ENCODE results near the gene DEFB131B.
"Not testable (repeated sequence)": the region's sequence is repeated elsewhere in the genome, so short reads cannot be mapped to it uniquely, and the experiment has no call there.

Gene DEFB131B

GRCh38 chr11:71911321-71911985 is 33.2 kb downstream of the DEFB131B start:
- DNase-seq (ENCODE audit: low read depth) = not testable (repeated sequence)

DNA sequence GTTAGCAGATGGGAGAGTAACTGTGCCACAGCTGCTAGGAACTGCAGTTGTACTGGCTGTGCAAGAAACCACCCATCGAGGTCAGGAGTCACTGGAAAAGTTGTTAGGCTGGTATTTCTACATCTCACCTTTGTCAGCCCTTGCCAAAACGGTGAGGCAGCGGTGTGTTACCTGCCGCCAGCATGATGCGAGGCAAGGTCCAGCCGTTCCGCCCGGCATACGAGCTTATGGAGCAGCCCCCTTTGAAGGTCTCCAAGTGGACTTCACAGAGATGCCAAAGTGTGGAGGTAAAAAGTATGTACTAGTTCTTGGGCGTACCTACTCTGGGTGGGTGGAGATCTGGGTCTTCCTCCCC is 33.7 kb downstream of the DEFB131B start:
- DNase-seq (ENCODE audit: low read depth) = not testable (repeated sequence)

DNA sequence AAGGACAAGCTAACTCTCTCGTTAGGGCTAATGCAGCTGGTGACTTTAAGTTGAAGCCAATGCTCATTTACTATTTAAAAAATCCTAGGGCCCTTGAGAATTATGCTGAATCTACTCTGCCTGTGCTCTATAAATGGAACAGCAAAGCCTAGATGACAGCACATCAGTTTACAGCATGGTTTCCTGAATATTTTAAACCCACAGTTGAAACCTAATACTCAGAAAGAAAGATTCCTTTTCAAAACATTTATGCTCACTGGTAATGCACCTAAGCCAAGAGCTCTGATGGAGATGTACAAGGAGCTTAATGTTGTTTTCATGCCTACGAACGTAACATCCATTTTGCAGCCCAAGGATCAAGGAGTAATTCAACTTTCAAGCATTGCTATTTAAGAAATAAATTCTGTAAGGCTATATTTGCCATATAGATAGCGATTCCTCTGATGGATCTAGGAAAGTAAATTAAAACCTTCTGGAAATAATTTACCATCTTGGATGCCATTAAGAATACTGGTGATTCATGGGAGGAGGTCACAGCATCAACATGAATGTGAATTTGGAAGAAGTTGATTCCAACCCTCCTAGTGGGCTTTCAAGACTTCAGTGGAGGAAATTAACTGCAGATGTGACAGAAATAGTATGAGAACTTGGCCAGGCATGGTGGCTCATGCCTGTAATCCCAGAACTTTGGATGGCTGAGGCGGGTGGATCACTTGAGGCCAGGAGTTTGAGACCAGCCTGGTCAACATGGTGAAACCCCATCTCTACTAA is 35.7 kb downstream of the DEFB131B start:
- DNase-seq (ENCODE audit: low read depth) = no peak

DNA sequence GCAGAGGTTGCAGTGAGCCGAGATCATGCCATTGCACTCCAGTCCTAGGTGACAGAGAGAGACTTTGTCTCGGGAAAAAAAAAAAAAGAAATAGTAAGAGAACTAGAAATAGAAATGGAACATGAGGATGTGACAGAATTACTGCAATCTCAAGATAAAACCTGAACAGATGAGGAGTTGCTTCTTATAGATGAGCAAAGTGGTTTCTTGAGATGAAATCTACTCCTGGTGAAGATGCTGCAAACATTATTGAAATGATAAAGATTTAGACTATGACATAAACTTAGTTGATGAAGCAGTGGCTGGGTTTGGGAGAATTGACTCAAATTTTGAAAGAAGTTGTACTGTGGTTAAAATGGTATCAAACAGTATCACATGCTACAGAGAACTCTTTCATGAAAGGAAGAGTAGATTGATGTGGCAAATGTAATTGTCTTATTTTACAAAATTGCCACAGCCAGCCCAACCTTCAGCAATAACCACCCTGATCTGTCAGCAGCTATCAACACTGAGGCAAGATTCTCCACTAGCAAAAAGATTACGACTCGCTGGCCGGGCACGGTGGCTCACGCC is 36.5 kb downstream of the DEFB131B start:
- no peak for DNase-seq (ENCODE audit: low read depth)

DNA sequence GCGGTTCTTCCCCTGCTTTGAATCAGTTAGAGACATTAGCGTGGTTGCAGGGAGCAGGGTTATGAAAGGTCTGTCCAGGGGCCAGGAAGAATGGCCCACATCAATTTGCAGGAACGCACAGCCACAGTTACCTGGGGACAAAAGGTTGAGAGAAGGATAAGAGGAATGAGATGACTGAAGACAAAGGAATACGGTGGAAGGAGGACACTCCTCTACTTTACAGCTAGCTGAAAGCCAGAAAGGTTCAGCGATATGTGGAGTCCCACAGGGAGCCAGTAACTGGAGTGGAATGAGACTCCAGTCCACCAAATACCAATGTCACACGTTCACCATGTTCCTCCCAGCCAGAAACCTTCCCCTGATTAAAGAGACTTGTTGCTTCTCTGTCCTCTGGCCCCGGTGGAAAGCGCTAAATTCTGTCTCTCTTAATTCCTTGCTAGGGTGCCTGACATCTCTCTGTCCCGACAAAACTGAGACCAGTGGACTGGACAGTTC is 39.4 kb downstream of the DEFB131B start:
- DNase-seq (ENCODE audit: low read depth) = no peak

DNA sequence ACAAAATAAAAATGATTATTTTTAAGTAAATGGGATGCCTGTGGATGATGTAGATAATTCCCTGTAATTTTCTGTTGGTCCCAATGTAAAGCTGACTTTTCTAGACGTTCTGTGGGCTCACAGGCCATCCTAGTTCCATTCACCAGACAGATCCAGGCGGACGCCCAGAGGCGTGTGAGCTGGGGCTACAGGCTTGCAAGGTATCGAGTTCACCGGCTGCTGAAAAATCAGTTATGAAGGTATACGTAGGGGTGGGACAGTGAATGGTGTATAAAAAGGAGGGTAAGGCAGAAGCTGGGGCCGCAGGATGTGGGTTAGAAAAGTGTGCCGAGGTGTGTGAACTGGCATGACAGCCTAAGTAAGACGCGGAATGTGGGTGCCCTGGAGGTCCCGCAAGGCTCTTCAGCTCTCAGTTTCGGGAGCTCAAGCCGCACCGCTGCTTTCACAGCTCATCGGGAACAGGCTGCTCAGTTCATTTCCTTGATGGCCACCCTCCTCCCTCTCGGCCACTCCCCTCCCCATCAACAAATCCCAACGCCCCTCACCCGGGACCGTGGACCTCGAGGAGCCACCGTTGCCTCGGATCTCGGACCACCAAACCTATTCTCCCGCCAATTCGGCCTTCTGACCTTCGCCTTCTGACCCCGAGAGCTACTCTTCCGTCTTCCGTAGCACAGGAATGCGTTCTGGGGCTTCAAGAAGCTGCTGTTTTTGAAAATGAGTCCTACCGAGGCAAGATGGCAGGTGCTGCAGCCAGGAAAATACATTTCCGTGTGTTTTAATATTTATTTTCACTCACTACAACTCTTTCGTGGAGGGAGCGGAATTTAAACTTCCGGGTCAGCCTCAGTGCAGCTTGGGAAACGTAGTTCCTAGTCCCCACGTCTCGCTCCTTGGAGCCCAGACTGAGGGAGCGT is 49.8 kb downstream of the DEFB131B start, which contains the start of gene XNDC1N:
XNDC1N (minus strand) TSS at position 775 of the 917 bp plus-strand sequence. CDS start 5,241 bp downstream, outside the sequence.
- peak; percentile 96 for DNase-seq (ENCODE audit: low read depth)

- peak; percentile 96 for DNase-seq (ENCODE audit: low read depth)
Observed at GRCh38 chr11:71928737-71929443, 50.6 kb downstream of the DEFB131B start, which contains the start of gene RNF121. RNF121 (plus strand) TSS chr11:71929046; CDS start chr11:71929062, 16 bp downstream.

- no peak for DNase-seq (ENCODE audit: low read depth)
Observed at GRCh38 chr11:71929491-71929890, 51.2 kb downstream of the DEFB131B start.

GRCh38 chr11:71930556-71931244 is 52.4 kb downstream of the DEFB131B start:
- no peak for DNase-seq (ENCODE audit: low read depth)

DNA sequence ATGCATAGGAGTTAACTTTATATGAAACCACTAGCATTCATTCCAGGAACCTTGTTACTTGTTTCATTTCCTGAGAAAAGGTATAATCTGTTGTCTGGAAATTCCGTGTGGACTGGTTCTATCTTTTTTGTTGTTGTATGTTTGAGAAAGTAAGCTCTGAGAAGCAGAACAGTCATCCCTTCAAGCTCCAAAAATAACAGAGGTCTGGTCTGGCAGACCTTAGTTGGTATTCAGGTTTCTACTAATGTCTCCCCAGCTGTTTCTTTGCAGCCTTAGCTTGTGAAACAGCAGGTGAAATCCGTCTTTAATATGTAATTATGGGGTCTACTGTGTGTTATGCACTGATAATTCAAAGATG is 53.0 kb downstream of the DEFB131B start:
- no peak for DNase-seq (ENCODE audit: low read depth)

DNA sequence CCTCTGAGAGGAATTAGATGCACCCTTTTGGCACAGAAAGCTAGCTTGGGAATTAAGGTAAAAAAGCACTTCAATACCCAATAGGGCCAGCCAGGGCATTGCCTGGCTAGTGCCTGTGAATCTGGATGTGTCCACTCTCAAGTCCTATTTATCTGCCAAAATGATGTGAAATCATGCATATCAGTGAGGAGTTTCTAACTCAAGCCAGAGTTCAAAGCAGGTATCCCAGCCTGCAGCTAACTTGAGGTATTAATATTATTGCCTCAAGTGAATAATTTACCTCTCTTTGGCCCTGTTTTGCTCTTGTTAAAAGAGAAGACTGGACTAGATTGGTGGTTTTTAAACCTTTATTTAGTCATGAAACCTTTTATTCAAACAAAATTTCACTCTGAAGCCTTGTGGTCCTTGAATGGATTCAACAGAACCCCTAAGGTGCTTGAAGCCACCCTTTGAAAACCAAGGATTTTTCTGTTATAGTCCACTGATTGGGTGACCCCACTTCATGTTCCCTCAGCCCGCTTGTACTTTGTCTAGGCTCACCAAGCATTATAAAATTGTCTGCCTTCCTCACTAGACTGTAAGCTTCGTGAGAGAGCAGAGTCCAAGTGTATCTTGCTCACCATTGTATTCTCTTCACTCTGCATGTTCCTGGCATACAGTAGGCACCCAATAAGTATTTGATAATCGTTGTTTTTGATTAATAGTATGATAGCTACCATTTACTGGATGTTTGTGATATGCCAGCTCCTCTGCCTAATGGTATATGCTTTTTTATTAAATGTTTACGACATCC is 55.1 kb downstream of the DEFB131B start:
- DNase-seq (ENCODE audit: low read depth) = no peak
